CD4-positive, alpha-beta T cell treated with Interleukin-6 for 4 hours (primary cell): ENCODE measurements around the gene KCNK17.
A peak's percentile ranks its signal among the peaks of the same experiment; 100 is the strongest.

ENCODE experiments used
- DNase-seq: peaks from one replicate; pipeline ENCODE4 v3.0.0-alpha.2; 2020; ENCODE audit warnings: mixed read lengths

Gene KCNK17, protein sequence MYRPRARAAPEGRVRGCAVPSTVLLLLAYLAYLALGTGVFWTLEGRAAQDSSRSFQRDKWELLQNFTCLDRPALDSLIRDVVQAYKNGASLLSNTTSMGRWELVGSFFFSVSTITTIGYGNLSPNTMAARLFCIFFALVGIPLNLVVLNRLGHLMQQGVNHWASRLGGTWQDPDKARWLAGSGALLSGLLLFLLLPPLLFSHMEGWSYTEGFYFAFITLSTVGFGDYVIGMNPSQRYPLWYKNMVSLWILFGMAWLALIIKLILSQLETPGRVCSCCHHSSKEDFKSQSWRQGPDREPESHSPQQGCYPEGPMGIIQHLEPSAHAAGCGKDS

DNA sequence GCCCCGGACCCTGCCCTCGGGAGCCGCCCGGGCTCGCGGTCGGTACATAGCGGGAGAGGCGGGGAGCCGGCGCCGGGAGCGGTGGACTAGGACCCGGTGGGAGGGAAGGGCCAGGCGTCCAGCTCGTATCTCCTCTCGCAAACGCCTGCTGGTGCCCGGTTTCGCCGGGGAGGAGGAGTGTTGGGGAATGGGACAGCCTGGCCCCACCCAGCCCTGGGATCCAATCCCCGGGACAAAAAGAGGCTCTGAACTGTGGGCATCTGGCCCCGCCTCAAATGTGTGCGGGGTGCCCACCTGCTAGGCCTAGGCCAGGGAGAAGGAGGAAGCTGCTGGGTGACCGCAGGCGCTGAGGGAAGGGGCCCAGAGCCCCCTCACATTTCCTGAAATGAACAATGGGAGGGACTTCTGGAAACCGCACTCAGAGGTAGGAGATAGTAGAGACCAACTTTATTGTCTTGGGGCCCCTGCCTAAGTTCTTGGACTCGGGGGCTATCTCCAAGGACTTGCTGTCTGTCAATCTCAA lies at the start of gene KCNK17:
TSS of gene KCNK17 (minus strand) at position 147 of the 523 bp plus-strand sequence. CDS start at position 48, 99 bp downstream.
- no peak for DNase-seq

DNA sequence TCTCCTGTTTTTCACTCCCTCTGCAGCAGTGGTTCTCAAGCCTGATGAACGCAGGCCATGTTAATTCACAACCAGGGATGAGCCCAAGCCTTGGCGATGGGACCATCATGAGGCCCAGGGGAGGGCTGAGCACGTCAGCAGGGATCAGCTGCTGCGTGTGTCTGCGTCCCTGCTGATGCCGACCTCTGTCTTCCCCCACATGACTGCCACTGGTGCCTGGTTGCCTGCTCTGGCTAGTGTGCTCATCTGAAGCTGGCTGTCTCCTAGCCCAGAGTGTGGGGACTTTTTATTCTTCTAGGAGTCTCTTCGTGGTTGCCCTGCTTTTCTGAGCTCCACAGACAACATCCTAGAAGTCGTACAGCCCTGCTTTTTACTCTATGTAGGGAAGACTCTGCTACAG lies 49.1 kb upstream of the KCNK17 start:
- no peak for DNase-seq

DNA sequence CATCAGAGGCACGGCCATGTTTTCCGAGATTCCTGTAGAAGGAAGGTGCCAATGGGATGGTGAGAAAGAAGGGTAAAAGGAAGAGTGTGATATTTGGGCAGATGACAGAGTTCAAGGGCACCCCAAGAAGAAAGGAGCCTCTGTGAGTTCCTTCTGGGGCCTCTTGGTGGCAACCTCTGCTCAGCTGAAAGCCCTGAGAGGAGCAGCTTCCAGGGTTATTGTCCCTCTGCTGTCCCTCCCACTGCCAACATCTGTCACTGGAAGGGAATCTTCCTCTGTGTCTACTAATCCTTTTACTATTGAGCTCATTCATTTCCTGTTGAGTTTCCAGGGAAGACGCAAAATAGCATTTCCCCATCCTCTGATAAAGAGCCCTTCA lies 48.3 kb upstream of the KCNK17 start:
- no peak for DNase-seq

DNA sequence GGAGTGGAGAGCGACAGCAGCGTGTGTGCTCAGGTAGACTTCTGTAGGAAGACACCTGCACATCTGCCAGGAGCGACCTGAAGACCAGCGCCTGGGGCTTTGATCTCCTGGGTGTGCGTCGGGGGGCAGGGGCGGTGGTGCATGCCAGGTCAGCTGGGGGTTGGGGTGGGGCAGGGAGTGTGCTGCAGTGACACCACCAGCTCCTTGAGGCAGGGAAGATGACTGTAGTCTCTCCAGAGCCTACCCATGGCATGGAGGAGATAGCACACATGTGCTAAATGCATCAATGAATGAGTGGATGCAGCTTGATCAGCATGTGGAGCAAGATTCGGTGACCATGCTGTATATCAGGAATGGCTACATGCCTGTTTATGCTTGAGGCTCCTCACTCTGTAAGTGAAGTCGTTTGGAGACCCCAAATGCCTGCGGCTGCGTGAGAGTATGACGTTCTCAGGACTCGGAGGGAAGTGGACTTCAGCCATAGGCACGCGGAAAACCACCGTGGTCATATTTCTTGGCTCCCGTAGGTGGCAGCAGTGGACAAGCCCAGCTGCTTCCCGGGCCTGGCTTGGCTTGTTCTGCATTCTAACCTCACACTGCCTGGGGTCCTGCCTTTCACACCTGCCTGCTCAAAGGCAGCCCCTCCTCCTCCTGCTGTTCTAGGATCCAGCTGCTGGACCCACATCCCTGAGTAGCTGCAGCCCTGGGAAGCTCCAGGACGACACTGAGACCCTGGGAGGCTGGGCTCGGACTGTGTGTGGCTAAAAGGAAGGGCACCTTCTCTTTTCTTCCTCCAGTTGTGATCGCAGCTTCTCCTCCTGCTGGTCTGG lies 47.7 kb upstream of the KCNK17 start:
- peak; percentile 34 for DNase-seq

DNA sequence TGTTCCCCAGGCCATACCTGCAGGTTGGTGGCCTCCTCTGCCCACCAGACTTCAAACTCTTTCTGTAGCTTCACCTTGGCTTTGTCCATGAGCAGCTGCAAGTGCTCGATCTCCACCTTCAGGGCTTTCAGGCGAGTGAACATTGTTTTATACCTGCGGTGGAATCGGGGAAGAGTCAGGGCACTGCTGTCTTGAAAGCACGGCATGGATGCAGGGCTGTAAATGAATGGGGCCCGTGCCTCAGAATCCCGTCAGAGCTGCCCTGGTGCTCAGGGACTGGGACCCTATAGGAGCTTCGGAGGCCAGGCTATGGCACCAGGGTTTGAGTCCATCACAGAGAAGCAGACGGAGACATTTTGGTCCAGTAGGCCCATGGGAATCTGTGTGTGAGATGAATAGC lies 46.2 kb upstream of the KCNK17 start:
- DNase-seq: no peak

DNA sequence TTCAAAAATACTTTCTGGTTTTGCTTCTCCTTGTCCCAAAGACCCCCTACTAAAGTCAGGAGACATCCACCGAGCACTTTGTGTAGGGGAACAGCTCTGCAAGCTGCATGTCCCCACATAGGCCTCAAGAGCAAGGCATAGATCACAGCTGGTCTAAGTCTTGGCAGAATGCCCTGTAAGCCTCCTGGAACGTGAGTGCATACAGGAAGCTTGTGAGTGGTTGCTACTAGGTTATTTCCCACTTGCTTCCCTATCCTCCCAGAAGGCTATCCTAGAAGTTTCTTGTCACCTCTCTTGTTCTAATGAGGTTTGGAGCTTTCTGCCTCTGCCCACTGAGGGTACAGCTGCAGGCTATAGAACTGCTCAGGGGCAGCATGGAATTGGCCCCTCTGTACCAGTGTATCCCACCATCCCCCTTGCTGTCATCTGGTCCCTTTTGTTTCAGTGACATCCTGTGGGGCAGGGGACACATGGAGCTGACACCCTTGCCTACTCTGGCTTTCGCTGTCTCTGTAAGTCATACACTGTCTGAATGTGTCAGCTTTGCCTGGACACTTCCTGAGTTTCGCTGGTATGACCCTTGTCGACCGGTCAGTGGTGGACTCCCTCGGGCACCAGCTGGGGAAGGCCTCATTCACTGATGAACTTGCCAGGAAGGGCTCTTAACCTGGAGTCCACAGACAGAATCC lies 43.9 kb upstream of the KCNK17 start:
- no peak for DNase-seq

DNA sequence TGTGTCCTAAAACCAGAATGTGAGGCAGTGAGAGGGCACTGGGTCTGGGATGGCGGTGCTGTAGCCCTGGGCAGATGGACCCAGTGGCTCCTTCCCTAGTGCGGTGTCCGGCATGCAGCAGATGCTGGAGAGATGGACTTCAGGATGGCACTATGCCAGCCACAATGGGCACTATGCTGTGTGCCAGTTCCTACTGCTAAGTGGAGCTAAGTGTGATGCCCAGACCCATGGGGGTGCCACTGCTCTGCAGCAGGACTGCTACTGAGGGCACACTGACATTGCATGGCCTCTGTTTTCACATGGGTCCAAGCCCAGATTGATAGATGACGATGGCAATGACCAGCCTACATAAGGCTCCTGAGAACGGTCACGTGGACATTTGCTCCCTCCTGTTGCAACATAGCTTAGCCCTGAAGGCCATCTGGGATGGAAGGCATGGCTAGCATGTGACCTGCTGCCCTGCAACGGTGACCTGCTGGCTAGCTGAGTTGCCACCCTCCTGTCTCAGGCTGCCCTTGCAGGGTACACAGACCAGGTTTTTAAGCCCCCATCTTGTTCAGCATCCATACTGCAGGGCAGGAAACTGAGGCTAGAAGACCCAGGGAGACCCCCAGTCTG lies 39.6 kb upstream of the KCNK17 start:
- no peak for DNase-seq

DNA sequence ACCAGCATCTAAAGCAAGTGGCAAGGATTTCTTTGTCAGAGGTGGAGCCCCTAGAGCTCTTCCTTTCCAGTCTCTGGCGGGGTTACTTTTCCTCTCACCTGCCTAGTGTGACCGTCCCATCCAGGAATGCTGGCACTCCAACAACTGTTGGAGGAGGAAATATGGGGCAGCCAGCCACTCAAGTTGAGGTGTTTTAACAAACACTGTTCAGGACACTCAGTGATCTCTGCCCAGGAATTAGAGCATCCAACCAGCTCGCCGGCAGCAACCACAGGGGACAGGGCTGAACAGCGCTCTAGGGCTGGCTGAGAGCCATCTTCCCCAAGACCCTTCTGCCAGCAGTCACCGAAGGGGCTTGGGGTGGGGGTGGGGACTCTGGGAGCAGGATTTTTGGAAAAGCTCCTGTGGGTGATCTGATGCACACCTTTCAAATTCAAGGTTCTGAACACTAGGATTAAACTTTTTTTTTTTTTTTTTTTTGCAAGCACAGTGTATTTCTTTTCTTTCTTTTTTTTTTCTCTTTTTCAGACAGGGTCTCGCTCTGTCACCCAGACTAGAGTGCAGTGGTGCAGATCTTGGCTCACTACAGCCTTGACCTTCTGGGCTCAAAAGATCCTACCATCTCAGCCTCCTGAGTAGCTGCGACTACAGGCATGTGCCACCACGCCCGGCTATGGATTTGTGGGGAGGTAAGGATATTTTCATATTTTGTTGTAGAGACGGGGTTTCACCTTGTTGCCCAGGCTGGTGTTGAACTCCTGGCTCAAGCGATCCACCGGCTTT lies 36.7 kb upstream of the KCNK17 start:
- DNase-seq: no peak

DNA sequence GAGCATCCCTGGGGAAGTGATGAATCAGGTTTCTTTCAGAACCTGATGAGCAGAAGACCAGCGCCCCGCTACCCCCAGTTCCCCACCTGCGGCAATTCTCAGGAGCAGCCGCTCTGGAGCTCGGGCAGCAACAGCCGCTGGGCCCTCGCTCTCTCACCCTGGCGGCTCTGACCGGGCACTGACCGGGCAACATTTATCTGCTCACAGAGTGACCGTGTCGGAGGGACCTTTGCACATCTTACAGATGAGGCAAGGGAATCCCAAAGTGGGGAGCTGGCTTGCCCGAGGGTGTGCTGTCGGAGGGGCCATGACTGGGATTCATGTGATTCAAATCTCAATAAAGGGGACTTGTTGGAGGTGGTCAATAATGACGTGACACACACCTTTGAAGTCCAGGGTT lies 34.5 kb upstream of the KCNK17 start:
- no peak for DNase-seq

DNA sequence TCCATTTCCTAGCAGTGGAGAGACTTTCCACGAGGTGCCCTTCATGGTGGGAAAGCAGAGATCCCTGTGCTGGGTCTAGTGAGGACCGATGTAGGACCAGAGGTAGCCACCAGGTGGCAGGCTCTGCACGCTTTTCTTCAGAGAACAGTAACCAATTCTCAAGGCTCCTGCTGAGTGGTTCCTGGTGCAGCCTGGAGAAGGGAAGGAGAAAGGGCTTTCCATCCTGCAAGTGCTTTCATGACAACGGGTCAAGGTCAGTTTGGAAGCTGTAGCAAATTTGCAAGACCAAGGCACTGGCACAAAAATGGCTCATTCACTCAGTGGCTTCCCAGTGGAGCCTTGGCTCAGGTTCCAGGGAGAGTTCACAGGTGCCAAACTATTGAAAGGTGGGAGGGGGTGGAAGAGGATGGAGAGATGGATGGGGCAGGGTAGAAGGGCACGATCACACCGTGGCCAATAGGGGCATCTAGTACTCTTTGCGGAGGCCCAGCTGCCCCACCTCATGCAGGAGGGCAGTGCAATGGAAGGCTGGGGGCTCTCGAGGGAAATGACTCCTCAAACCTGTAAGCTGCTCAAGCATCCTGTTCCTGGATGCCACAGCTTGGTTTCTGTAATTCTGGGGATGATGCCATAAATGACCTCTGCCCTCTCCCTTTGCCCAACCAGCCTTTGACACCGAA lies 33.8 kb upstream of the KCNK17 start:
- peak; percentile 53 for DNase-seq

DNA sequence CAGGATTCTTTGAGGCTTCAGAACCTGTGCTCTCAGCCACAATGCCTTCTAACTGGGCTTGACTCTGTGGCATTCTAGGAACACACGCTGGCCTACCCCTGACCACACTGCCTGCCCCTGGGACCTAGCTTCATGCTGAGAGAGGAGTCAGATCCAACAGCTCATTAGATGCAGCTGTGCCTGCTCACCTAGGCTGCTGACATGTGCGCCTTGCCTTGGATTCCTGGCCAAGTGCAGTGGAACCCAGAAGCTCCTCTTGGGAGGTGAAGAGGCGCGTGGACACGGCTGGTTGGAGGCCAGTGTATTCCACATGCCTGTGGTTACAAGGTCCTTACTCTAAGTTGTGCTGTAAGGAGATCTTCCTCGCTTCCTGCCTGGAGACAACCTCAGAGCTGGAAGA lies 33.0 kb upstream of the KCNK17 start:
- DNase-seq: no peak

DNA sequence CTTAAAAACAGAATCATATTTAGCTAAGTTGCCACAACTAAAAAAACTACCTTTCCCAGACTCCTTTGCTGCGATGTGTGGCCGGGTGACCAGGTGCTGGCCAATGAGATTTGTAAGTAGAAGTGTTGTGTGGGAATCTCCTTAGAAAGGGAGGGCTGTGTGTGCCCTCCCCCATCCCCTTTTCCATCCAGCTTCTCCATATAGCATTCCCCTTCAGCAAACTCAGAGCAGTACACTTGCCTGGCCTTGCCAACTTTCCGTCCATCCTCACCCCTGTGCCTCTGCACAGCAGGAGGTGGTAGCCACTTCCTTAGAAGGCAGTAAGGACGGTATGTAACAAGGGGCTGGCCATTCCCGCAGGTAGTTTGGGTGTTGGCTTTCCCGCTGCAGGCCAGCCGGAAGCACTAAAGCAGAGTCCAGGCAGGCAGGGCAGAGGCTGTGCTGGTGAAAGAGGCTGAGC lies 30.6 kb upstream of the KCNK17 start:
- DNase-seq: no peak

DNA sequence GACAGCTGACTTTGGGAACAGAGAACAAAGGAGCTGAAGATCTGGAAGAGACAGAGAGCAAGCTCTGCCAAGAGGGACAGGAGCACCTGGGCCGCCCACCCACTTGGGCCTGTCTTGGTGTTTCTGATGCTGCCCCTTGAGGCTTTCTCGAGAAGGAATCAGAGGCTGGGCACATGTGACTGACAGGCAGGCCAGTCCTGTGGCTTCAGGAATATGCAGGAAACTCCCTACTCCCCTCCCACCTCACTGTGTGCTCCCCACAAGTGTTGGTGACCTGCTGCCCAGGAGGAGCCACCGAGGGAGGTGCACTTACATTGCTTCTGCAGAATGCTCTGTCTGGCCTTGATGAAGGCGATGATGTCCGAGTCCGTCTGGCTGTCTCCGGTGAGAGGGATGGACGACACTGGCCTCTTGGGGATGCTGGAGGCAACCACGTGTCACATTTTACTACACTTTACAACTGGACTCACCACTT lies 29.2 kb upstream of the KCNK17 start:
- no peak for DNase-seq

DNA sequence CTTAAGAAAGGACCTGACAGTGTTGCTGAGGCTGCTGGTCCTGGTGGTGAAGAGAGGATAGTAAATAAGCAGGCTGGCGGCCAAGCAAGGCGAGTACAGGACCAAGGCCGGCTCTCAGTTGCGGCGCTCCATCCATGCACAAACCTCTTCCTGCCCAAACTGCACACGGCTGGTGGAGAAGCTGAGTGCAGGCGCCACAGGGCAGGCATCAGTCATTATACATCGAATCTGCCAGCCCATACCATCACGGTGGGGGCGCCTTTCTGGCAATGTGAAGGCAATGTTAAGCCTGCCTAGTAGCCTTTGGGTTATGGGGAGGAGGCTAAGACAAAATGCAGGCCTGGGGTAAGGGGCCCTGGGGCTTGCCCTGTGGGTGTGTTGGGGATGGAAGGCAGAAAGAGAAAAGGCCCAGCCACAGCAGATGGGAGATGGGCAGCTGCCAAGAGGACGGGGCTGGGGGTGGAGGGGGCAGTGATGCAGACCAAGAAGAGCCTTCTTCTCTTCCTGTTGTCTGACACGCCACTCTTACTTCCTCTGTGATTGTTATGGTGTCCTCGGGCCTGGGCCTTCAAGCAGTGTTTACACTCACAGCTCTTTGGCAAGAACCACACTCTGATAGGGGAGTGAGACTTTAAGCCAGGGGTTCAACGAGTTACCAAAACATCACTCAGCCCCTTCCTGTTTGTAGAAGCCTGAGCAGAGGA lies 28.6 kb upstream of the KCNK17 start:
- no peak for DNase-seq

DNA sequence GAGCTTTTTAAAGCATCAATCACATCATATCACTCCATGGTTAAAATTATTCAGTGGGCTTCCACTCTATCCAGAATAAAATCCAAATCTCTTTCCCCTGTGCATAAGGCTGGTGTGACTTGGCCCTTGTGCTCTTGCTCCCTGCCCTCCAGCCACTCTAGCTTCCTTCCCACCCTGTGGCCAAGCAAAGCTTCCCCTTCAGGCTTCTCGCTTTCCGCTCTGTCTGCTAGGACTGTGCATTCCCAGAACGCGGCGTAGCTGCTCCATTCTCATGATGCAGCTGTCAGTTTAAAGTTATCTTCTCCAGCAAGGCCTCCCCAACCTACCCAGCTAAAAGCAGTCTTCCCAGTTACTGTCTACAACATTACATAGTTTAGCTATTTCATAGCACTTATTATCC lies 27.7 kb upstream of the KCNK17 start:
- no peak for DNase-seq

DNA sequence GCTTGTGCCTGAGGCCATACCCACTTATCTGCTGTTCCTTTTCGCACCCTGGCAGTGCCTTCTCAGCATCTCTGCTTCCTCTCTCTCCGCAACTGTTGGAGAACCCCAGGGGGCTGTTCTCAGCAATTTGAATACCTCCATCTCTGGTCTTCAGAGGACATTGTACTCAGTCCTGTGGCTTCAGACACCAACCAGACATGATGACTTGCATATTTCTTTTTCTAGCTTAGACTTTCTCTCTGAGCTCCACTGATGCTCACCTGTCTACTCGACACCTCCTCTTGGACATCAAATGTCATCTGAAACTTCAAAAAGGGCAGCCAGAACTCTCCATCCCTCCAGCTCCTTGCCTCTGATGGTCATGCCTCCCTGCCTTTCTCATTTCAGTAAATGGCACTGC lies 27.1 kb upstream of the KCNK17 start:
- no peak for DNase-seq

DNA sequence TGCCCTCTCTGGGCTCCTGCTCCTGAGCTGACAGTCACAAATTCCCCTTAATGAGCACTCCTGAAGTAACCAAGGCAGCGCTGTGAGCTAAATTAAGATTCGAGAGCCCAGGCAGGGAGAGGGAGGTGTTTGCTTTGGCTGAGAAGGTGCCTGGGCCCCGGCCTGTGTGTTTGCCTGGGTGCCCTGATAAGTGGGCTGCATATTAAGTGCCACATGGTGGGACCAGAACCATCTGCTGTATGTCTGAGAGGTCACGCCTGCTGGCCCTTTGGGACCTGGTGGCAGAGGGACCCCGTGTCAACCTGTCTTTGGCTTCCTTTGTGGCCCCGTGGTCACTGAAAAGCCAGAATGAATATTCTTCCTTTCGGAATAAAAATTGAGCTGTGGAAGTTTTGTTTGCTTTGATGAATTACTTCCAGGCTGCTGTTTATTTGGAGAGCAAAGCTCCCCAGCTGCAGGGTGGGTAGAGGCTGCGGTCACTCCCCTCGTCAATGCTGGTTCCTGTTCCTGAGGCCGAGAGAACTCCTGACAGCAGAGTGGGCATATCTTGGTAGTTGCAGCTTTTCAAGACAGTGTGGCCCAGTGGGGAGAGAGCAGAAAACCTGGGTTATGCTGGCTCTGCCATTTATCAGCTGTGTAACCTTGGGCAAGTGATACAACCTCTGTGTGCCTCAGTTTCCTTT lies 25.8 kb upstream of the KCNK17 start:
- no peak for DNase-seq

DNA sequence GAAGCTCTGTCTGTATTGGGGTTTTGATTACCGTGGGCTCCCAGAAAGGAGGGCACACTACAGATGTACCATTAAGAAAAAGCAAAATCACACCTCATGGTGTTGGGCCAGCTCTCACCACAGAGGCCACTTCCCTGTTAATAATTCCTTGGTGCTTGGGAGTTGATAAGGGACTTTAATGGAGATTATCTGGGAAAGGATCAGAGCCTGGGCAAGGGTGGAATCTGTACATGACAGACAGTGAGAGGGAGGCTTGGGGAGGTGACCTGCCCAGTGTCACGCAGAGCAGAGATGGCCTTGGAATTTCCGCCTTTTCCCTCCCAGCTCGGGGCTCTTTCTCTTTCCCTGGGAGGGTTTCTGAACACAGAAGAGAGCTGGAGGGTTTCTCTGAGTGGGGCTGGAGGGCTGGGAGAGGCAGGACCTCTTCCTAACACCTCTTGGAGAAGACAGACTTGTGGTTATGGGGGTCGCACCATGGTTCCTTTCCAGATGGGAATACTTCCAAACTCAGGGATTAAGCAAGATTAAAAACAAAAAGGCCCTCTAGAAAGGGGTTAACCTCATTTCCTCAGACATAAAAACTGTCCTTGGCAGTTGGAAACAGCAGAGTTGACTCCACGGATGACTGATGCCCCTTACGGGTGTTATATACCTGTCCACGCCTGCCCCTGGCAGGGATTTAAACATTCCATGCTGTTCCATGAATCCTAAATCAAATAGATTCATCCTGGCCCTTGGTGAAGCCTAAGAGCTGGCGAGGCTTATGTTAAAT lies 25.1 kb upstream of the KCNK17 start:
- DNase-seq: no peak

DNA sequence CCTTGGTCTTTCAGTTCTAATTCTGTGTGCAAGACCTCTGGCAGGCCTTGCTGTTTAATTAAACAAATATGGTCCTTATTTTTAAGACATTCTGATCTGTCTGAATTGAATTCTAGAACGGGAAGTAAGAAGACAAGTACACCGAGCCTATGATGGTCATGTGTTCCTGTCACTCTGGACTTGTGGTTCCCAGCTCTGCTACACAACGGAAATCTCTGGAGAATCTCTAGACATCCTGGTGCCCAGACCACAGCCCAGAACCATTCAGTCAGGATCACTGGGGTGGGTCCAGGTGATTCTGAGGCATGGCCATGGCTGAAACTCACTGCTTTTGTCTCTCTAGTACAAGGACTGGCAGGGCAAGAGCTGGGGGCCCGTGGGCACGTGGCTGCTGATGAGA lies 24.2 kb upstream of the KCNK17 start:
- DNase-seq: no peak
